ENCODE data around the gene KMT5B.

KMT5B gene

DNA sequence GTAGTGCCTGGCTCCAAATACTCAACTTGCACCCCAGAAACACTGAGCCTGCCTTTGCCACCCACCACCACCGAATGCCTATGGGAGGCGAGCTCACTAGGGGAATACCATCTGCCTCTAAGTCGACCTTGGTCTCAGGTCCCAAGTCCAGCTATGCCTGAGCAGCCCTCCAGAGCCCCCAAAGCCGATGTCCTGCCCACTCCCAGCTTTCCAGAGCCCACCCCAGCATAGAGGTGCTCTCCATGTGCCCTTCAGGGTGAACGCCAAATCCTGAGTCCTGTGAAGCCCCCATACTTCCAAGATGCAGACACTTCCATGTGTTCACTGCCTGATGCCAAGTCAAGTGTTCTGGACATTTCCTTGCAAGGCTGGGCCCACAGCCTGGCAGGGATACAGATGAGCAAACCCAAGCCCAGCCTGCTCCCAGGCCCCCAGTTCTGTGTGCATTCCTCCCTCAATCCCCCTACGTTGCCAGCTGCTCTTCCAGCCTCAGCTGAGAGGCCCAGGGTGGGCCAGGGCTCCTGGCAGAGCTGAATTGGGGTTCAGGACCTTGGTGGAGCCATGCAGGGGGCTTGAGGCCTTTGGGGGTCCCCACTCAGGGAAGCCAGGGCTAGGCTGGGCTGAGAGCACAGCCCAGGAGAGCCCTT is 2.6 kb upstream of the KMT5B start:
- no peak for DNase-seq

DNA sequence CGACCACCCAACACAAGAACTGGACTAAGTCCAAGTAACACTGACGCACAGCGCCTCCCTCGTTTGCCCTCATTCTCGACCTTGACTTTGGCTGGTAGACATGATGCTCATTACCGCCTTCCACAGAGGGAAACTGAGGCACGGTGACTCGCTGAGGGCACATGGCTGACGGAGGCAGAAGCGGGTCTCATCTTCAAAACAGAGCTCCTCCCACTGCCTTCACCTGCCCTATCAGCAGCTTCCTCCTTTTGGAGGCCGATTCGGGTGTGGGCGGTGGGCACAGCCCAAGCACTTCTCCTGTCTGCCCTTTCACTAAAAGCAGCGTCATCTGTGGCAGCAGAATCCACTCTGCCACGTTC is 2.0 kb upstream of the KMT5B start:
- no peak for DNase-seq

DNA sequence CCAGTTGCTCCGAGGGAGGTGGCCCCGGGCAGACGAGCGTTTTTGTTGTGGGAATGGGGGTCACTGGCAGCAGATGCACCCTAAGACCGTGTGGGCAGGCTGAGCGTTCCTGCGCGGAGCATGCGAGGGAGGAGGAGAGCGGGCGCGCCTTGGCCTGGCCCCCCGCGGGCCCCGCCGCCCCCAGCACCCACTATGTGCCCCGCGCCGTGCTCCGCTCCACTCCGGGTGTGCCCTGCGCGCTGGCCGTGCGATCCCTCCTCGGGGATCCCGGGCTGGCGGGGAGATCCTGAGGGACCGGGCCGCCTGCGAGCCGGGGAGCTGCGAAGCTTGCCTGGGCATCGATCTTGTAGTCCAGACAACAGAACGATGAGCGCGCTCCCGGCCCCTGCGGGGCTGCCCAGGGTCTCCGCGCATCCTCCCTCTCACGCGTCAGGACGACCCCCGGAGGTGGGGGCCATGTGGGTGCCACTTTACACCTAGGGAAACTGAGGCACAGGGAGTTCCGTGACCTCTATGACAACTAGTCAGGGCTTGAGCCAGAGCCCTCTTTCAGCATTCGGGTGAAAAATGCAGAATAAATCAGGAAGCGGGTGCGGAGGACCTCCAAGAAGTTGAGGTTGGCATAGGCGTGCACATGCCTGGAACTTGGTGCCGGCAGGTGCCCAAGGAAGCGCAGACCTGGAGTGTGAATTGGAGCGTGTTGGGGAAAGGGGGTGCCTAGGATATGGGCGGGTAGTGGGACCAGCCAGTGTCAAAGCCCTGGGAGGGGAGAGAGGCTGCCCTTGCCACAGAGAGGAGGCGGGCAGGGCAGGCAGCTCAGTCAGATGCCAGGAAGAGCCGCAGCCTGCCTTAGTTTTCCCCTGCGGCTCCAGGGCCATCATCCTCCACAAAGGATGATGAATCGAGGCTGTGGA is 1.3 kb upstream of the KMT5B start:
- DNase-seq: no peak

DNA sequence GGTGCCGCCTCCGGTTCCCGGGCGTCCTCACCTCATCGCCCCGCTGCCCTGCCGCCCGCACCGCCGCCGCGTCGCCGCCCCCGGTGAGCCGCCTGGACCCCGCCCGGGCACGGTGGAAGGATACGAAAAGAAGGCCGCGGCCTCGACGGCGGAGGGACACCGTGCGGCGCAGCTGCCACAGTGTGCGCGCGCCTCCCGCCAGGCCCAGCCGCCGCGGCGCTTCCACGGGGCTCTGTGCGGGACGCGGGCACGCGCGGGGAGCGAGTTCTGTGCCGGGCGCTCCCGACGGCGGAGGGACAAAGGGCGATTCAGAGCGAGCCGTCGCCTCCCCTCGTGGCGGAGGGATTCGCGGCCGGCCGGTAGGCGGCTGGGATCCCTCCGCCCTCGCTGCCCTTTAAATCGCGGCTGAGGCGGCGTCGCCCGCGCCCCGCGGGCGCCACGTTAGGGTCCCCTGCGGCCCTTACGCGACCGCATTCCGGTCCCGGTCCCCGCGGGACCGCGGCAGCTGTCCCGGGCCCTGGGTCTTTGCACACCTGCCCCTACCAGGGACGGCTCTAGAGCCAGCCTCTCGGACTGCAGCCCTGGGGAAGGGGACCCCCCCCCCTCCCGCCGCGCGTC is 568 bp upstream of the KMT5B start:
- DNase-seq: peak; percentile 93

DNA sequence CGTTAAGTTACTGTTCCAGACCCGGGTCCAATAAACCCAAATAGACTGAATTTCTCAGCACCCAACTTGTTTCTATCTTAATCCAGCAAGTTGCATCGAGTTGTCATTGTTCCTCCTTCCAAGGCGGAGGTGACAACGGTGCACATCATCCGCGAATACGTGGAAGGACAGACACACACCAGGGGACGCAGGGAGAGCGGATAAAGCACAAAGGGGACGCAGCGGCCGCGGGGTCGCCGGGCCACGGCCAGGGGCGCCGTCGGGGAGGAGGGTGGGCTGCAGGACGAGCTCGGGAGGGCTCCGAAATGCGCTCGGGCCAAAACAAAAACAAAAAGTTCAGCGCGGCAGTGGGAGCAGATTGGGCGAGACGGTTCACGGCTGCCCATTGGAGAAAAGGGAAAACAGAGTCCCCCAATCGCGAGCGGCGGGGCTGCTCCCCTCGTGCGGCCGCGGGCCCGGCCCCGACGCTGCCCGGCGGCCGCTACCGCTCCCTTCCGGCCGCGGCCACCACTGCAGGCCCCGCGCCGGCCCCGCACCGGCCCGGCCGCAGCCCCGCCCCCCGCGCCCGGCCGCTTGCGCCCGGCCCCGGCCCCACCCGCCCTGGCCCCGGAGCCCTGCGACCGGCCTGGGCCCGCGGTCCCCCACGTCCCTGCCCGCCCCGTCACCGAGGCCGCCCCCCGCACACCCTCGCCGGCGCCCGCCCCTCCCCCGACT is 518 bp downstream of the KMT5B start:
- peak; percentile 80 for DNase-seq

DNA sequence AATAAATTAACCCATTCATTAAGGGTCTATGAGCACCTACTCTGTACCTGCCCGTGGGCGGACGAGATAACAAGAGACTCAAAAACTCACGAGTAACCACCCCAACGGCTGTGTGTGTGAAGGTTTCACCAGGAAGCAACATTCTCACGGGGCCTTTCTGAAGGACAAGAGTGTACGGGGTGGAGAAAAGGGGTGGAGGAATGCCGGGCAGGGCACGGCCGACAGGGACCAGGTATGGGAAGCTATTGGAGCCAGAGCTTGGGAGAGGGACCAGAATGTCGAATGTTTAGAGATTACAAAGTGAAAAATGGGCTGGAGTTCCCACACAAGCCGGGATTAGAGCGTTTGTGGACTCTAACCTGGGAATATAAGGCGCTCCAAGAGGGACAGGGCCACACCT is 1.6 kb downstream of the KMT5B start:
- DNase-seq: no peak

DNA sequence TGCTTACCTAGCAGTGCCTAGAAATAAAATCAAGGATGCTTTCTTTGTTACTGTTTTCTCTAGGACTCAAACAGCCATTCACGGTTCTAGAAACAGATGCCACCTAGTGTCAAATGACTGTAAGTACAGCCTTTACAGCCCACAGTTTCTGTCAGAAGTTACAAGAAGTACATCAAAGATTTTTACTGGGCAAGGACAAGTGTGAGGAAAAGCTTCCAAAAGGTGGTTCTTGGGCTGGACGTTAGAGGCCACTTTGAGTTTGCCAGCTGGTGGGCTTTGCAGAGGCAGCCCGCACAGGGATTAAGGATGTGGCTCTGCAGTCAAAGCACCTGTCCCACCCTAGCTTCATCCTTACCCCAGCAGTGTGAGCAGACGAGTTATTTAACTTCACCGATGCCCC is 6.9 kb downstream of the KMT5B start:
- DNase-seq: peak; percentile 60

DNA sequence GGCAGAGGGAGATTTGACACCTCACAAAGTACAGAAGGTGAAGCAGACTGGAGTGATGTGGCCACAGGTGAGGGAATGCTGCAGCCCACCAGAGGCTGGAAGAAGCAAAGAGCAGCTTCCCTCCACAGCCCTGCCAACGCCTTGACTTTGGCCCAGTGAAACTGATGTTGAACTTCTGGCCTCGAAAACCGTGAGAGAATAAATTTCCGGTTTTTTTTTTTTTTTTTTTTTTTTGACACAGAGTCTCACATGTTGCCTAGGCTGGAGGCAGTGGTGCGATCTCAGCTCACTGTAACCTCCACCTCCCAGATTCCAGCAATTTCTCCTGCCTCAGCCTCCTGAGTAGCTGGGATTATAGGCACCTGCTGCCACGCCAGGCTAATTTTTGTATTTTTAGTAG is 8.7 kb downstream of the KMT5B start:
- no peak for DNase-seq

DNA sequence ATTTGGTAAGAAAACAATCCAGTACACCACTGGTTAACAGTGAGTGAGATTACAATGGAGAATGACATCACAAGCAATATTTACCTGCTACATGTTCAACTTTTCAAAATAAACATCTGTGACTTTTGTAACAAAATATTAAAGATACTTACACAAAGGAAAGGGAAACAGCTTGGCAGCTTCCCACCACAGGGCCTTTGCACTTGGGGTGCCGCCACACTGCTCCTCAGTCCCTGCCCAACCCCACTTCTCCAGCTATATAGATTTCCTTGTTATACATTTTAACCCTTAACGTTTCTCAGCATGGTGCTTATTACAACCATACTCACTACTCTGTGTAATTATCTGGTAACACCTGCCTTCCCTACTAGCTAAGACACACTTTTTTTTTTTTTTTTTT is 10.9 kb downstream of the KMT5B start:
- no peak for DNase-seq

DNA sequence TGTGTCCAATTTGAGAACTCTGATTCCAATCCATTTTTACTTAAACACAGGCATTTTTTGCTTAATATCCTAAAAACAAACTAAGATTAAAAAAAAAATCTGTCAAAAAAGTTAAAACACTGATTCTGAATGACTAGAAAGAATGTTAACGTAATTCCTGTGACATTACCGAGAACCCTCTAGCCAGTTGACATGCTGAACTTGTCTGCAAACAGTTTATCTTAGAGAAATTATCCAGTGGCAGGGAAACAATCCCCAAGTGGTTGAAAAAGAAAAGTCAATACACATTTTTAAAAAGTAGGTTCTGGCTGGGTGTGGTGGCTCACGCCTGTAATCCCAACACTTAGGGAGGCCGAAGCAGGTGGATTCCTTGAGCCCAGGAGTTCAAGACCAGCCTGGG is 11.6 kb downstream of the KMT5B start:
- no peak for DNase-seq

DNA sequence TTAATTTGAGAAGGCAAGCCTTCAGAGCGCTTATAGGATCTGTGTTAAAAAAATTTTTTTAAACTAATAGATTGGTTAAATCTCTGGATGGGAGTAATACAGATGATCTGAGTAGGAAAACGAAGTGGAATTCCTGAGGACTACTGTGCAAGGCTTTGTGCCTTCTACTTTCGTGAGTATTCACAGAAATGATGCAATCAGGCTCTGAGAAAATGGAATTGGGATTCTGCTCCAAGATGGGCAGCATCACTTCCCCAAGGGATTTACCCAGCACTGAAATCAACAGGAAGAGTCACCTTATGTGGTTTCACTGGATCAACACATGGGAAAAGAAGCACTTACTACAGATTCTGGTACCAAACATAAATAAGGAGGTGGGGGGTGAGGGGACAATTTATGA is 12.5 kb downstream of the KMT5B start:
- DNase-seq: peak; percentile 39

DNA sequence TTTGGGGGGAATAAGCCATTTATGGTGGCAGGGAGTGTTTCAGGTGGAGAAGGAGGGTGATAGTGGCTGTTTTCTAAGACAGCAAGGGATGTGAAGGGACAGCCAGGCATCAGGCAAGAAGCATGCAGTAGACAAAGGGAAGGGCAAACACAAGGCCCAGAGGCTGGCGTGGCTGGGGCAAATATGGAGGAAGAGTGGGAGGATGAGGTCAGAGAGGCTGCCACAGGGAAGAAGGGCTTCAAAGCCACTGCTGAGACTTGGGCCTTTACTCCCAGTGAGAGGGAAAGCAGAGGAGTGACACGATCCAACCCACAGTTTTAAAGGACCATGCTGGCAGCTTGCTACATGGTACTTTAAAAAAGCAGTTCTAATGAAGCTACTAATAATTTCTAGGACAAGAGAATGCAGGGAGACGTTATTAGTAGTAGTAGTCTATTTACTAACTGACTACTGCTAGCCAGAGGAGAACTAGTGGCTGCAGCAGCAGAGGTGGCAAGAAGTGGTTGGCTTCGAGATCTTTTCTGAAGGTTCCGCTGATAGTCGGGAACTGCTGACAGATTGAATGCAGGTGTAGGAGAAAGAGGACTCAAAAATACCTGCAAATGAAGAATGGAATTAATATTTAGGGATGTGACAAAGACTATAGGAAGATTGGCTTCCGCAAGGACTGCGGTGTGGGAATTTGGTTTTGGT is 13.7 kb downstream of the KMT5B start:
- no peak for DNase-seq

DNA sequence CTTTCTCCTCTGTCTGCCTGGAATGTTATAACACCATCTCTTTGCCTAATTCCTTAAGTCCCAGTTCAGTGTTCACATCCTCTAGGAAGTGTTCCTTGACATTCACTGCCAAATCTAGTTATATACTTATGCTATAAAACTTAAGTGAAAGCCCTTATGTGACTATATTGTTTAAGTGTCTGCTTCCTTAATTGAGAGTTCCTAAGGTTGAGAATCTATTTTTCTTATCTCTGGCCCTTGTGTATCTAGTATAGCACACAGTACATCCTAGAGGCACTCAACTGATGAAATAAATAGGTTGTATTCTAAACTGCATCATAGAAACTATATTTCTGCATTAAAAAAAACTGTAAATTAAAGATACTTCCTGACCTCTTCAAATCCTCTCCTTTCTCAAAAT is 16.9 kb downstream of the KMT5B start:
- DNase-seq: no peak

DNA sequence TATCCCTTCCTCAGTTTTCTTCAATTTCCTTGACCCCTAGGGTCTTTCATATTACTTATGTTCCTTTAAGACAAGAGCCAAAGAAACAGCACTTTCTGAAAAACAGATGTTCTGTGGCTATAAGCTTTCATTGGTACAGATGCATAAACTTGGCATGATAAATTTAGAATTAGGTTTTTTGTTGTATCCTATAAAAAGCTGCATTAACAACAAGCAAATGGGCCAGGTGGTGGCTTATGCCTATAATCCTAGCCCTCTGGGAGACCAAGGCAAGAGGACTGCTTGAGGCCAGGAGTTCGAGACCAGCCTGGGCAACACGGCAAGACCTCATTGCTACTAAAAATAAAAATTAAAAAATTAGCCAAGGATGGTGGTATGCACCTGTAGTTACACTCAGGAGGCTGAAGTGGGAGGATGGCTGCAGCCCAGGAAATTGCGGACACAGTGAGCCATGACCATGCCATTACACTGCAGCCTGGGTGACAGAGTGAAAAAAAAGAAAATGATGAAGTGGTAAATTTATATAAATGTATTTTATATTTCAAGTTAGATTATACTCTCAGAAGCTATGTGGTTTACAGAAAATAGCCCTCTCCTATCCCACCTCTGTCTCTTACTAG is 18.3 kb downstream of the KMT5B start:
- no peak for DNase-seq

DNA sequence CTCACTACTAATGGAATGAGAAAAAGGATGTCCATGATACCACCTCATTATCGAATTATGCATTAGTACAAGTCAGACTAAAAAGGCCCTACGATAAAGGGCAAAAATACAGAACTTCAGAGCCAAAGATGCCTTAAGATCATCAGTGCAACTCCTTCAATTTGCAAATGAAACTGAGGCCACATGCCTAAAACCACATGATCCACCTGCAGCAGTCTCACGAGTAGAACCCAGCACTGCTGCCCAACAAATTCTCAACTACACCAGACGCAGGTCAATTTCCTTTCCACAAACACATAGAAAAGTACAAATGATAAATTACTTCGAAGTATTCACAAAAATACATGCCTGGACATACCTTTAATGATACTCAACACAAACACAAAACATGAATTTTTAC is 20.1 kb downstream of the KMT5B start:
- DNase-seq: no peak

DNA sequence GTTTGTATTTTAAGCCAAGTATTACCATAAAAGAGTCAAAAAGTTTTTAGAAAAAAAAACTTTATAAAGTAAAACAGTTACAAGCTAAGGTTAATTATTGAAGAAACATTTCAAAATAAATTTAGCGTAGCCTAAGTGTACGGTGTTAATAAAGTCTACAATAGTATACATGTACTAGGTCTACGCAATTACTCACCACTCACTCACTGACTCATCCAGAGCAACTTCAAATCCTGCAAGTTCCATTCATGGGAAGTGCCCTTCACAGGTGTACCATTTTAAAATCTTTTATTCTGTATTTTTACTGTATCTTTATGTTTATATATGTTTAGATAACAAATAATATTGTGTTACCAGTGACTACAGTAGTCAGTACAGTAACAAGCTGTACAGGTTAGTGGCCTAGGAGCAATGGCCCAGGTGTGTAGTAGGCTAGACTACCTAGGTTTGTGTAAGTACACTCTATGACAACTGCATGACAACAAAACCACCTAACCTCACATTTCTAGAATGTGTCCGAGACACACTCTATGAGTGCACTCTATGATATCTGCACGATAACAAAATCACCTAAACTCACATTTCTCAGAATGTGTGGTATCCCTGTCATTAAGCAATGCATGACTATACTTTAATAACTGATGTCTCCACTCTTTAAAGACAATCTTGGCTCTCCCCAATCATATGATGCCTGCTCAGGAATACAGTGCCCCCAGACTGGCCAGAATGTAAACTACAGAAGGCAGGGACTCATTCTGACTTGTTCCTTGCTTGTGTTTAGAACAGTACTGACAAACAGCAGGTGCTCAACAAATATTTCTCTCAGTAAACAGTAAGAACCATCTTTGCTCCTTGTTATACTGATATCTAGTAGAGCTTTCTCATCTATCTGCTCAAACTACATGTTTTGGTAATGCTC is 21.2 kb downstream of the KMT5B start:
- DNase-seq: no peak

DNA sequence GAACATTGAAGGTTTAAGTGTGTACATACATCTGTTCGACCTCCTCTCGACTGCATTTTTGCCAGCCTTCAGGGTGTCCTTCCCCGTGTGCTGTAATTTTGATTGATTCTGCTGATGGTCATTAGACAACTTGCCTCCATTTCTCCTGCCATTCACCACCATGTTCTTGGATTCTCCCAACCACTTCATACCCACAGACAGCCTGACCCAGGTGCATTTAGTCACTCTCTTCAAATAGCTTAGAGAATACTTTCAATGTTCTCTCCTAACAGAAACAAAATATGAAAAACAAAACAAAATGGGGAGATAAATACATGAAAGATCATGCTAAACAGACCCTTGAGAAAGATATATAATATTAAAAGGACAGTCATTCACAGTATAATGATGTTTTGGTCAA is 23.2 kb downstream of the KMT5B start:
- DNase-seq: no peak

DNA sequence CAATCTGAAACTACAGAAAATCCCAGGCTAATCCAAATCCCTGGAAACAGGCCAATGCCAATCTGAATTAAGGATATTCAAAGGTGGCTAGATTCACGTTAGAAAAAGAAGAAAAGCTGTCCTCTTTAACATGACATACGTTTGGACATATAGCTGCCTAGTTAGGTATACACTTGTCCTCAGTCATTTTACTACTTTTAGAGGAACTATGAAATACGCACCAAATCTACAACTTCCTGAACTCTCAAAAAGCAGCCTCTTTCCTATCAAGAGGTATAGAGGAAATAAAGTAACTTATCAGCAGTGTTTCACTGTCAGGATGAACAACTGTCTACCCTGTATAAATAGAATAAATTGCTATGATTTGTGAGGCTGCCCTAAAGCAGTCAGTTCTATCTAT is 24.0 kb downstream of the KMT5B start:
- DNase-seq: no peak

DNA sequence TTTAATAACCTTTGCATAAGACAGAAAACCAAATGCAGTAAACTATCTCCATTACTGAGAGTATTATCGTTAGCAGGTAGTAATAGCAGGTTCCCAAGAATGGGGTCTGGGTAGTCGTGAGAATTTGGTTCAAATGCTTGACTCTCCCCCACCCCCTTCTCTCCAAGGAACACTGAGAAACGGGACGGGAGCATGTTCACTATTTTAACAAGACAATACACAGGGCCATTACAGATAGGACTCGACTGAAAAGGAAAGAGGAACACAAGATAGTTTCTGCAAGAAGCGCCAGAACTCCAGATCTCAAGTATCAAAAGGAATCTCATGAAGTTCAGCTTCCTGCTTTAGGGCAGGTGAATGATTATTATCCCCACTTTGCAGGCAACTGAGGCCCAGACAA is 27.0 kb downstream of the KMT5B start:
- no peak for DNase-seq

DNA sequence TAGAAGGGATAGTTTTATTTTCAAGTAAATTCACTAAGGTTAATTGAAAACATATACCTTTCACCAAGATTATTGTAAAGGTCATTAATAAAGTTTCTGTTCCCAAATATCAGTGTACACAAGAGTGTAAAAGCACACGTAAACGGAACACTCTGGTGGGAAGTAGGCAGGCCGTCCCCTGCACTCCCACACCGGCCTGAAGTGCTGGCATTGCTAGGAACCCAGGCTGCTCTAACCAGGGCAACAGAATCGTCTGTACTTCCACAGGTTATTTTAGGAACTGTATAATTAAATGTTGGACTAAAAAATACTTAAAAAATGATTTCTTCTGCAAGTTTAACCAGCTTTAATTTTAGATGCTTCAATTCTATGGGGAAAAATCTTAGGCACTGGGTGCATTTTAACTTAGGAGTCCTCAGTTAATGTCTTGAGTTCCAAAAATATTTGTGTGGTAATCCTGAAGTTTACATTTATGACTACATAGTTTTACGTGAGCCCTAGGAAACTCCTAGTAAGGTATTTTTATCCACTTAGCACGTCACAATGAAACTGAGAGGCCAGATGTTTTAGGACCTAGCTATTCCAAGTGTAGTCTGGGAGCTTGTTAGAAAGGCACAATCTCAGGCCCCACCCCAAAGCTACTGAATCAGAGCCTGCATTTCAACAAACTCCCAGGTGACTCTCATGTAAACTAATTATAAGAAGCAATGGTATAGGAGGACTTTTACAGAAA is 31.2 kb downstream of the KMT5B start:
- DNase-seq: no peak

DNA sequence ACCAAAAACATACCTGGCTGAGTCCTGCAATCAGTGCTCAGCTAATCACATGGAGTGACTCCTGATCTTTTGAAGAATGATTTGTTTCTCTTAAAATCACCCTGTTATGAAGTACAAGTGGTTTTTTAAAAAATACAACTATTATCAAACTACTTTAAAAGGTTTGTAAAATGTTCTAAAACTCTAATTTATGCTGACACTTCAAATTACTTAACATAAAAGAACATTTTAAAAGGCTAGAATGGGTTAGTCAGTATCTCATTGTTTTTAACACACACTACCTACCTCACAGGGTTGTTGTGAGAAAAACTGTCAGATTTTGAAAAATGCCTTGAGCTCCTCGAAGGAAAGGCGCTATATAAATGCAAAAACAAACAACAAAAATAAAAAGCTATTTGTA is 33.2 kb downstream of the KMT5B start:
- no peak for DNase-seq
